ENCODE measurements around the gene CBLL1.

GRCh38 chr7:107768263-107768662 is 24.3 kb downstream of the CBLL1 start:
- TF ChIP-seq CTCF (IDR thresholded peaks at IDR 0.05) (no peak), GATA3 (IDR thresholded peaks at IDR 0.05; ENCODE audit: borderline replicate concordance) (no peak), POLR2AphosphoS2 (conservative IDR thresholded peaks at IDR 0.05; ENCODE audit: low read length) (no peak)
